NT2/D1 (cell line): ENCODE results near the gene TMEM129.
A peak's percentile ranks its signal among the peaks of the same experiment; 100 is the strongest.
"Not testable (repeated sequence)": the region's sequence is repeated elsewhere in the genome, so short reads cannot be mapped to it uniquely, and the experiment has no call there.

ENCODE experiments used
- DNase-seq: peaks from one replicate; pipeline ENCODE4 v3.0.0-alpha.2; 2011; ENCODE audit warnings: low read depth, low spot score
- H3K27me3 ChIP-seq: 2 replicates; pipeline ENCODE4 v1.6.0; 2011; ENCODE audit warnings: mild to moderate bottlenecking; ENCODE audit not compliant: insufficient read length, insufficient read depth
- H3K36me3 ChIP-seq: 2 replicates; pipeline ENCODE4 v1.6.1; 2011; ENCODE audit warnings: mild to moderate bottlenecking, low read length, mixed read lengths; ENCODE audit not compliant: insufficient read depth, insufficient read length
- H3K4me1 ChIP-seq: 2 replicates; pipeline ENCODE4 v1.5.1; 2011; ENCODE audit not compliant: insufficient read depth, insufficient read length
- H3K4me3 ChIP-seq: 2 replicates; pipeline ENCODE4 v1.5.1; 2011; ENCODE audit warnings: low read depth; ENCODE audit not compliant: insufficient read length
- H3K9ac ChIP-seq: 2 replicates; pipeline ENCODE4 v1.6.0; 2011; ENCODE audit warnings: low read depth; ENCODE audit not compliant: insufficient read length
- H3K9me3 ChIP-seq: 2 replicates; pipeline ENCODE4 v1.5.1; 2011; ENCODE audit warnings: mild to moderate bottlenecking, low read length; ENCODE audit not compliant: insufficient read depth
- SUZ12 ChIP-seq: IDR thresholded peaks from 2 replicates; pipeline ENCODE4 v1.6.1; 2011; ENCODE audit not compliant: insufficient read length, insufficient read depth; ENCODE audit errors: extremely low read depth
- YY1 ChIP-seq: IDR thresholded peaks from 2 replicates; pipeline ENCODE4 v1.6.1; 2011; ENCODE audit not compliant: insufficient read length, insufficient read depth
- ZNF274 ChIP-seq: IDR thresholded peaks from 2 replicates; pipeline ENCODE4 v1.6.1; 2011; ENCODE audit warnings: mild to moderate bottlenecking, low read depth, low read length

TMEM129 gene

GRCh38 chr4:1712216-1713002 is 8.7 kb downstream of the TMEM129 start, which contains the start of gene SLBP:
TSS of gene SLBP (minus strand) at chr4:1712319. CDS start at chr4:1712188, 131 bp downstream.
- TF ChIP-seq YY1 (no peak), SUZ12 (no peak), ZNF274 (no peak)
- H3K36me3 ChIP-seq: peaks cover 60% of the 10 kb centered on the region
- no peaks in the 10 kb centered on the region for H3K27me3 ChIP-seq
- H3K9ac ChIP-seq: peak within 1 kb of the TSS; percentile 97
- H3K4me1 ChIP-seq: peaks cover 13% of the 10 kb centered on the region
- H3K9me3 ChIP-seq: no peaks in the 10 kb centered on the region
- DNase-seq: peak; percentile 83
- peak within 1 kb of the TSS; percentile 98 for H3K4me3 ChIP-seq

- Histone ChIP-seq H3K27me3 (no peaks in the 10 kb centered on the region), H3K9ac (peak overlapping the region; percentile 97), H3K4me1 (peaks cover 13% of the 10 kb centered on the region), H3K9me3 (no peaks in the 10 kb centered on the region), H3K4me3 (peak overlapping the region; percentile 98), H3K36me3 (peaks cover 52% of the 10 kb centered on the region)
- TF ChIP-seq YY1 (no peak), SUZ12 (no peak), ZNF274 (no peak)
- DNase-seq: no peak
These were observed 9.4 kb downstream of the TMEM129 start for GRCh38 chr4:1711571-1712215.

GRCh38 chr4:1711055-1711570 is 10.0 kb downstream of the TMEM129 start:
- no peak for DNase-seq
- peaks cover 13% of the 10 kb centered on the region for H3K4me1 ChIP-seq
- peaks cover 52% of the 10 kb centered on the region for H3K36me3 ChIP-seq
- H3K9me3 ChIP-seq: no peaks in the 10 kb centered on the region
- peak overlapping the region; percentile 98 for H3K4me3 ChIP-seq
- H3K9ac ChIP-seq: peak overlapping the region; percentile 97
- TF ChIP-seq SUZ12 (no peak), YY1 (no peak), ZNF274 (no peak)
- H3K27me3 ChIP-seq: no peaks in the 10 kb centered on the region

- TF ChIP-seq ZNF274 (no peak), YY1 (no peak), SUZ12 (no peak)
- H3K4me1 ChIP-seq: peaks cover 9% of the 10 kb centered on the region
- DNase-seq: no peak
These were observed 12.5 kb downstream of the TMEM129 start for GRCh38 chr4:1708581-1708980.

GRCh38 chr4:1706358-1706757 is 14.8 kb downstream of the TMEM129 start:
- peaks cover 82% of the 10 kb centered on the region for H3K36me3 ChIP-seq
- H3K9ac ChIP-seq: no peak overlapping the region
- no peaks in the 10 kb centered on the region for H3K27me3 ChIP-seq

More at GRCh38 chr4:1708581-1708980, 12.5 kb downstream of the TMEM129 start:
- H3K27me3 ChIP-seq: no peaks in the 10 kb centered on the region
- H3K4me3 ChIP-seq: no peak overlapping the region
- H3K36me3 ChIP-seq: peaks cover 65% of the 10 kb centered on the region
- H3K9ac ChIP-seq: no peak overlapping the region
- no peaks in the 10 kb centered on the region for H3K9me3 ChIP-seq

GRCh38 chr4:1705732-1706131 is 15.4 kb downstream of the TMEM129 start:
- Histone ChIP-seq H3K9ac (no peak overlapping the region), H3K4me3 (no peak overlapping the region), H3K27me3 (no peaks in the 10 kb centered on the region), H3K4me1 (peaks cover 6% of the 10 kb centered on the region), H3K9me3 (no peaks in the 10 kb centered on the region), H3K36me3 (peaks cover 82% of the 10 kb centered on the region)
- no peak for DNase-seq
- TF ChIP-seq ZNF274: no peak
- no peak for TF ChIP-seq SUZ12
- no peak for TF ChIP-seq YY1

More at GRCh38 chr4:1706358-1706757, 14.8 kb downstream of the TMEM129 start:
- Histone ChIP-seq H3K9me3 (no peaks in the 10 kb centered on the region), H3K4me1 (peaks cover 6% of the 10 kb centered on the region), H3K4me3 (no peak overlapping the region)
- TF ChIP-seq ZNF274 (no peak), YY1 (no peak), SUZ12 (no peak)
- DNase-seq: no peak

GRCh38 chr4:1703867-1704266 is 17.3 kb downstream of the TMEM129 start:
- no peak for TF ChIP-seq SUZ12
- no peak for TF ChIP-seq YY1
- no peak for TF ChIP-seq ZNF274
- no peak overlapping the region for H3K4me3 ChIP-seq
- H3K4me1 ChIP-seq: no peaks in the 10 kb centered on the region
- no peaks in the 10 kb centered on the region for H3K9me3 ChIP-seq
- H3K36me3 ChIP-seq: peaks cover 87% of the 10 kb centered on the region
- no peaks in the 10 kb centered on the region for H3K27me3 ChIP-seq
- H3K9ac ChIP-seq: no peak overlapping the region
- no peak for DNase-seq

GRCh38 chr4:1701671-1702070 is 19.5 kb downstream of the TMEM129 start:
- H3K9ac ChIP-seq, DNase-seq, H3K4me1 ChIP-seq, H3K9me3 ChIP-seq, H3K4me3 ChIP-seq, H3K27me3 ChIP-seq: not testable (repeated sequence)
- peaks cover 91% of the 10 kb centered on the region for H3K36me3 ChIP-seq
